ENCODE results near the gene HCN3.

- TF ChIP-seq CTCF (IDR thresholded peaks at IDR 0.05; ENCODE audit: extremely low read depth in 1 of 2, insufficient read depth in 1 of 2, low read depth in 1 of 2, low read length in 2 of 2) (no peak), EZH2 (IDR thresholded peaks at IDR 0.05; ENCODE audit: borderline replicate concordance, low read depth, low read length, severe bottlenecking) (no peak), POLR2AphosphoS5 (IDR thresholded peaks at IDR 0.05; ENCODE audit: insufficient read depth, low read depth, low read length) (no peak), JUN (IDR thresholded peaks at IDR 0.05; ENCODE audit: borderline replicate concordance, insufficient read depth, insufficient read length, low read depth) (no peak)
Observed at GRCh38 chr1:155300024-155300423, 22.8 kb downstream of the HCN3 start.
